Measurements from ENCODE around the gene DPP7. TPM values are rescaled to one million over a fixed set of nuclear protein-coding genes. Genes with fewer than 3 reads are reported as not detected.
"Not testable (repeated sequence)": the region's sequence is repeated elsewhere in the genome, so short reads cannot be mapped to it uniquely, and the experiment has no call there.

Gene DPP7
- total RNA-seq, 2 experiments from 2014 or later, result 344 to 349 TPM

DNA sequence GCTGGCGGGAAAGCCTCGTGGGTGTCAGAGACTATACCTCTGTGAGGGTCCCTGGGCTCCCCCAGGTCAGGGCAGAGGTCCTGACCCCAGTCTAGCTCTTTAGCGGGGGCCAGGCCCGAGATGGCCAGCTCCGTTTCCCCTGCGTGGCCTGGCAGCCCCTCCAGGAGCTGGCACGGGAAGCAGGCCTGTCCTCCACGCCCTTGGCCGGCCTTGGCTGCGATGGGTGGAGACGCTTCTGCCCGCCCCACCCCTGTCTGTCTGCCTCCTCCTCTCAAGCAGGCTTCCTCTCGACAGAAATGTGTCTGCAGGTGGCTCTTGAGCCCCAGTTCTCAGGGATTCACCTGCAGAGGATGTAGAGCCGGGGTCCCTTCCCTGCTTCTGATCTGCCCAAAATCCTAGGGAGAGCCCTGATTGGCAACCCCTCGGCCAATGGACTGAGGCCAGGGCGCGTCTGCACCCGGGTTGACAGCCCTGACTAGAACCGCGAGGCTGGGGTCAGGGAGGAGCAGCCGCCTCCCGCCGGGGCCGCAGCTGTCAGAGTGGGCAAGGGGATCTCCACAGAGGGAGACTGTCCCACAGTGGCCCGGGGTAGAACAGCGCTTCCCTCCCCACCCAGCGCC is 21.8 kb upstream of the DPP7 start:
- ChIA-PET POLR2A (no interaction called here), CTCF (no interaction called here)
- H3K36me3 ChIP-seq (ENCODE audit: insufficient read depth, low read length), result no peaks in the 10 kb centered on the region
- H3K27me3 ChIP-seq (ENCODE audit: control insufficient read depth in 1 of 2, insufficient read depth in 2 of 2, low read length in 2 of 2), result peaks cover 55 to 62% of the 10 kb centered on the region in 2 experiments
- Mint-ChIP-seq H3K27me3 (peaks cover 67% of the 10 kb centered on the region), H3K36me3 (ENCODE audit: low read depth) (no peaks in the 10 kb centered on the region), H3K27ac (no peak overlapping the region), H3K4me1 (ENCODE audit: low read depth) (no peaks in the 10 kb centered on the region), H3K9me3 (no peaks in the 10 kb centered on the region), H3K4me3 (no peak overlapping the region)
- no peak for DNase-seq
- peaks cover 8% of the 10 kb centered on the region for H3K4me1 ChIP-seq (ENCODE audit: insufficient read depth, low read length)
- H3K4me3 ChIP-seq (ENCODE audit: low read length), result no peak overlapping the region
- H3K27ac ChIP-seq (ENCODE audit: low read depth in 1 of 2, low read length in 2 of 2), result no peak overlapping the region
- H3K9me3 ChIP-seq (ENCODE audit: control insufficient read depth in 1 of 2, insufficient read depth in 1 of 2, low read length in 2 of 2), result peaks cover 0 to 40% of the 10 kb centered on the region in 2 experiments
- intact Hi-C loops (cut with DNase I, micrococcal nuclease), result no loop called here
- TF ChIP-seq, protein P1, sequence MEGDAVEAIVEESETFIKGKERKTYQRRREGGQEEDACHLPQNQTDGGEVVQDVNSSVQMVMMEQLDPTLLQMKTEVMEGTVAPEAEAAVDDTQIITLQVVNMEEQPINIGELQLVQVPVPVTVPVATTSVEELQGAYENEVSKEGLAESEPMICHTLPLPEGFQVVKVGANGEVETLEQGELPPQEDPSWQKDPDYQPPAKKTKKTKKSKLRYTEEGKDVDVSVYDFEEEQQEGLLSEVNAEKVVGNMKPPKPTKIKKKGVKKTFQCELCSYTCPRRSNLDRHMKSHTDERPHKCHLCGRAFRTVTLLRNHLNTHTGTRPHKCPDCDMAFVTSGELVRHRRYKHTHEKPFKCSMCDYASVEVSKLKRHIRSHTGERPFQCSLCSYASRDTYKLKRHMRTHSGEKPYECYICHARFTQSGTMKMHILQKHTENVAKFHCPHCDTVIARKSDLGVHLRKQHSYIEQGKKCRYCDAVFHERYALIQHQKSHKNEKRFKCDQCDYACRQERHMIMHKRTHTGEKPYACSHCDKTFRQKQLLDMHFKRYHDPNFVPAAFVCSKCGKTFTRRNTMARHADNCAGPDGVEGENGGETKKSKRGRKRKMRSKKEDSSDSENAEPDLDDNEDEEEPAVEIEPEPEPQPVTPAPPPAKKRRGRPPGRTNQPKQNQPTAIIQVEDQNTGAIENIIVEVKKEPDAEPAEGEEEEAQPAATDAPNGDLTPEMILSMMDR (IDR thresholded peaks at IDR 0.05), result no peak
- no peak for ATAC-seq (ENCODE audit: poor library complexity)

DNA sequence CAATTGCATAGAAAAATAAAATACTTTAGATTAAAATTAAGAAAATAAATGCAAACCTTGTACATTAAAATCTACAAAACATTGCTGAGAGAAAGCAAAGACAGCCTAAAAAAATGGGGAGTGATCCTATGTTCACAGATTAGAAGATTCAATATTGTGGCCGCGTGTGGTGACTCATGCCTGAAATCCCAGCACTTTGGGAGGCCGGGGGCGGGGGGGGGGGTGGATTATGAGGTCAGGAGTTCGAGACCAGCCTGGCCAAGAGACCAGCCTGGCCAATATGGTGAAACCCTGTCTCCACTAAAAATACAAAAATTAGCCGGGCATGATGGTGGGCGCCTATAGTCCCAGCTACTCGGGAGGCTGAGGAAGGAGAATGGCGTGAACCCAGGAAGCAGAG is 20.6 kb upstream of the DPP7 start:
- H3K9me3 Mint-ChIP-seq; H3K4me3 Mint-ChIP-seq; H3K27ac ChIP-seq (ENCODE audit: low read depth in 1 of 2, low read length in 2 of 2); CTCF ChIA-PET; POLR2A ChIA-PET; DNase-seq; H3K36me3 Mint-ChIP-seq (ENCODE audit: low read depth); H3K4me3 ChIP-seq (ENCODE audit: low read length); H3K27ac Mint-ChIP-seq; intact Hi-C loops (cut with DNase I, micrococcal nuclease); H3K36me3 ChIP-seq (ENCODE audit: insufficient read depth, low read length); H3K4me1 Mint-ChIP-seq (ENCODE audit: low read depth); ATAC-seq (ENCODE audit: poor library complexity): not testable (repeated sequence)
- Histone ChIP-seq H3K27me3 (ENCODE audit: control insufficient read depth in 1 of 2, insufficient read depth in 2 of 2, low read length in 2 of 2) (peaks cover 43 to 50% of the 10 kb centered on the region in 2 experiments), H3K4me1 (ENCODE audit: insufficient read depth, low read length) (peaks cover 12% of the 10 kb centered on the region), H3K9me3 (ENCODE audit: control insufficient read depth in 1 of 2, insufficient read depth in 1 of 2, low read length in 2 of 2) (peaks cover 4 to 52% of the 10 kb centered on the region in 2 experiments)
- peaks cover 55% of the 10 kb centered on the region for H3K27me3 Mint-ChIP-seq

GRCh38 chr9:137134191-137134590 is 19.7 kb upstream of the DPP7 start:
- TF ChIP-seq, protein P1 (IDR thresholded peaks at IDR 0.05), result no peak

More at GRCh38 chr9:137134191-137134590, 19.7 kb upstream of the DPP7 start:
- H3K27ac ChIP-seq (ENCODE audit: low read depth in 1 of 2, low read length in 2 of 2), result no peak overlapping the region
- no peak overlapping the region for H3K4me3 ChIP-seq (ENCODE audit: low read length)
- Mint-ChIP-seq H3K27ac (no peak overlapping the region), H3K4me3 (no peak overlapping the region), H3K36me3 (ENCODE audit: low read depth) (peaks cover 4% of the 10 kb centered on the region), H3K27me3 (peaks cover 46% of the 10 kb centered on the region), H3K4me1 (ENCODE audit: low read depth) (no peaks in the 10 kb centered on the region), H3K9me3 (no peaks in the 10 kb centered on the region)
- ChIA-PET CTCF (no interaction called here), POLR2A (no interaction called here)
- no peak for DNase-seq
- H3K9me3 ChIP-seq (ENCODE audit: control insufficient read depth in 1 of 2, insufficient read depth in 1 of 2, low read length in 2 of 2), result peaks cover 4 to 46% of the 10 kb centered on the region in 2 experiments
- intact Hi-C loops (cut with DNase I, micrococcal nuclease), result no loop called here
- H3K36me3 ChIP-seq (ENCODE audit: insufficient read depth, low read length), result no peaks in the 10 kb centered on the region
- H3K27me3 ChIP-seq (ENCODE audit: control insufficient read depth in 1 of 2, insufficient read depth in 2 of 2, low read length in 2 of 2), result peaks cover 37 to 41% of the 10 kb centered on the region in 2 experiments
- H3K4me1 ChIP-seq (ENCODE audit: insufficient read depth, low read length), result peaks cover 15% of the 10 kb centered on the region
- no peak for ATAC-seq (ENCODE audit: poor library complexity)

Data from CD4-positive, alpha-beta T cell (primary cell).